ENCODE data around the gene RABGGTB. TPM values are rescaled to one million over a fixed set of nuclear protein-coding genes. Genes with fewer than 3 reads are reported as not detected.
"Not testable (repeated sequence)": the region's sequence is repeated elsewhere in the genome, so short reads cannot be mapped to it uniquely, and the experiment has no call there.

RABGGTB gene
- total RNA-seq, 1 experiment from 2014 or later: 139 TPM

GRCh38 chr1:75811211-75811981 lies 25.3 kb downstream of the RABGGTB start (continued):
- TF ChIP-seq STAT6 (CRISPR knock-in tag; conservative IDR thresholded peaks at IDR 0.05; ENCODE audit: low read depth): no peak
- TF ChIP-seq, protein P1, sequence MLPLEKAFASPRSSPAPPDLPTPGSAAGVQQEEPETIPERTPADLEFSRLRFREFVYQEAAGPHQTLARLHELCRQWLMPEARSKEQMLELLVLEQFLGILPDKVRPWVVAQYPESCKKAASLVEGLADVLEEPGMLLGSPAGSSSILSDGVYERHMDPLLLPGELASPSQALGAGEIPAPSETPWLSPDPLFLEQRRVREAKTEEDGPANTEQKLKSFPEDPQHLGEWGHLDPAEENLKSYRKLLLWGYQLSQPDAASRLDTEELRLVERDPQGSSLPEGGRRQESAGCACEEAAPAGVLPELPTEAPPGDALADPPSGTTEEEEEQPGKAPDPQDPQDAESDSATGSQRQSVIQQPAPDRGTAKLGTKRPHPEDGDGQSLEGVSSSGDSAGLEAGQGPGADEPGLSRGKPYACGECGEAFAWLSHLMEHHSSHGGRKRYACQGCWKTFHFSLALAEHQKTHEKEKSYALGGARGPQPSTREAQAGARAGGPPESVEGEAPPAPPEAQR (CRISPR knock-in tag; IDR thresholded peaks at IDR 0.05): no peak
- TF ChIP-seq CBFB (CRISPR knock-in tag; IDR thresholded peaks at IDR 0.05; ENCODE audit: low read depth): no peak

GRCh38 chr1:75812065-75812464 lies 26.0 kb downstream of the RABGGTB start:
- Mint-ChIP-seq H3K4me3 (no peak overlapping the region), H3K9me3 (no peaks in the 10 kb centered on the region), H3K27ac (no peak overlapping the region), H3K36me3 (no peaks in the 10 kb centered on the region), H3K4me1 (no peaks in the 10 kb centered on the region), H3K27me3 (ENCODE audit: low read depth) (no peaks in the 10 kb centered on the region)
- ATAC-seq: no peak
- DNase-seq (ENCODE audit: low spot score): no peak
- POLR2A ChIA-PET: no interaction called here
- TF ChIP-seq GABPB1 (CRISPR knock-in tag; IDR thresholded peaks at IDR 0.05) (no peak), TEAD1 (CRISPR knock-in tag; IDR thresholded peaks at IDR 0.05) (no peak), CBFB (CRISPR knock-in tag; IDR thresholded peaks at IDR 0.05; ENCODE audit: low read depth) (no peak), ATF3 (CRISPR knock-in tag; conservative IDR thresholded peaks at IDR 0.05) (no peak), PREB (CRISPR knock-in tag; IDR thresholded peaks at IDR 0.05; ENCODE audit: borderline replicate concordance) (no peak), JUN (CRISPR knock-in tag; IDR thresholded peaks at IDR 0.05) (no peak), ZNF423 (CRISPR knock-in tag; IDR thresholded peaks at IDR 0.05) (no peak), ZBTB21 (CRISPR knock-in tag; IDR thresholded peaks at IDR 0.05; ENCODE audit: borderline replicate concordance) (no peak)
- TF ChIP-seq, protein P2, sequence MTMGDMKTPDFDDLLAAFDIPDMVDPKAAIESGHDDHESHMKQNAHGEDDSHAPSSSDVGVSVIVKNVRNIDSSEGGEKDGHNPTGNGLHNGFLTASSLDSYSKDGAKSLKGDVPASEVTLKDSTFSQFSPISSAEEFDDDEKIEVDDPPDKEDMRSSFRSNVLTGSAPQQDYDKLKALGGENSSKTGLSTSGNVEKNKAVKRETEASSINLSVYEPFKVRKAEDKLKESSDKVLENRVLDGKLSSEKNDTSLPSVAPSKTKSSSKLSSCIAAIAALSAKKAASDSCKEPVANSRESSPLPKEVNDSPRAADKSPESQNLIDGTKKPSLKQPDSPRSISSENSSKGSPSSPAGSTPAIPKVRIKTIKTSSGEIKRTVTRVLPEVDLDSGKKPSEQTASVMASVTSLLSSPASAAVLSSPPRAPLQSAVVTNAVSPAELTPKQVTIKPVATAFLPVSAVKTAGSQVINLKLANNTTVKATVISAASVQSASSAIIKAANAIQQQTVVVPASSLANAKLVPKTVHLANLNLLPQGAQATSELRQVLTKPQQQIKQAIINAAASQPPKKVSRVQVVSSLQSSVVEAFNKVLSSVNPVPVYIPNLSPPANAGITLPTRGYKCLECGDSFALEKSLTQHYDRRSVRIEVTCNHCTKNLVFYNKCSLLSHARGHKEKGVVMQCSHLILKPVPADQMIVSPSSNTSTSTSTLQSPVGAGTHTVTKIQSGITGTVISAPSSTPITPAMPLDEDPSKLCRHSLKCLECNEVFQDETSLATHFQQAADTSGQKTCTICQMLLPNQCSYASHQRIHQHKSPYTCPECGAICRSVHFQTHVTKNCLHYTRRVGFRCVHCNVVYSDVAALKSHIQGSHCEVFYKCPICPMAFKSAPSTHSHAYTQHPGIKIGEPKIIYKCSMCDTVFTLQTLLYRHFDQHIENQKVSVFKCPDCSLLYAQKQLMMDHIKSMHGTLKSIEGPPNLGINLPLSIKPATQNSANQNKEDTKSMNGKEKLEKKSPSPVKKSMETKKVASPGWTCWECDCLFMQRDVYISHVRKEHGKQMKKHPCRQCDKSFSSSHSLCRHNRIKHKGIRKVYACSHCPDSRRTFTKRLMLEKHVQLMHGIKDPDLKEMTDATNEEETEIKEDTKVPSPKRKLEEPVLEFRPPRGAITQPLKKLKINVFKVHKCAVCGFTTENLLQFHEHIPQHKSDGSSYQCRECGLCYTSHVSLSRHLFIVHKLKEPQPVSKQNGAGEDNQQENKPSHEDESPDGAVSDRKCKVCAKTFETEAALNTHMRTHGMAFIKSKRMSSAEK (CRISPR knock-in tag; IDR thresholded peaks at IDR 0.05; ENCODE audit: borderline replicate concordance): no peak
- TF ChIP-seq, protein P3, sequence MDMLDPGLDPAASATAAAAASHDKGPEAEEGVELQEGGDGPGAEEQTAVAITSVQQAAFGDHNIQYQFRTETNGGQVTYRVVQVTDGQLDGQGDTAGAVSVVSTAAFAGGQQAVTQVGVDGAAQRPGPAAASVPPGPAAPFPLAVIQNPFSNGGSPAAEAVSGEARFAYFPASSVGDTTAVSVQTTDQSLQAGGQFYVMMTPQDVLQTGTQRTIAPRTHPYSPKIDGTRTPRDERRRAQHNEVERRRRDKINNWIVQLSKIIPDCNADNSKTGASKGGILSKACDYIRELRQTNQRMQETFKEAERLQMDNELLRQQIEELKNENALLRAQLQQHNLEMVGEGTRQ (CRISPR knock-in tag; IDR thresholded peaks at IDR 0.05): no peak
- TF ChIP-seq, protein P4, sequence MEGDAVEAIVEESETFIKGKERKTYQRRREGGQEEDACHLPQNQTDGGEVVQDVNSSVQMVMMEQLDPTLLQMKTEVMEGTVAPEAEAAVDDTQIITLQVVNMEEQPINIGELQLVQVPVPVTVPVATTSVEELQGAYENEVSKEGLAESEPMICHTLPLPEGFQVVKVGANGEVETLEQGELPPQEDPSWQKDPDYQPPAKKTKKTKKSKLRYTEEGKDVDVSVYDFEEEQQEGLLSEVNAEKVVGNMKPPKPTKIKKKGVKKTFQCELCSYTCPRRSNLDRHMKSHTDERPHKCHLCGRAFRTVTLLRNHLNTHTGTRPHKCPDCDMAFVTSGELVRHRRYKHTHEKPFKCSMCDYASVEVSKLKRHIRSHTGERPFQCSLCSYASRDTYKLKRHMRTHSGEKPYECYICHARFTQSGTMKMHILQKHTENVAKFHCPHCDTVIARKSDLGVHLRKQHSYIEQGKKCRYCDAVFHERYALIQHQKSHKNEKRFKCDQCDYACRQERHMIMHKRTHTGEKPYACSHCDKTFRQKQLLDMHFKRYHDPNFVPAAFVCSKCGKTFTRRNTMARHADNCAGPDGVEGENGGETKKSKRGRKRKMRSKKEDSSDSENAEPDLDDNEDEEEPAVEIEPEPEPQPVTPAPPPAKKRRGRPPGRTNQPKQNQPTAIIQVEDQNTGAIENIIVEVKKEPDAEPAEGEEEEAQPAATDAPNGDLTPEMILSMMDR (IDR thresholded peaks at IDR 0.05): no peak
- CTCF ChIA-PET: no interaction called here

DNA sequence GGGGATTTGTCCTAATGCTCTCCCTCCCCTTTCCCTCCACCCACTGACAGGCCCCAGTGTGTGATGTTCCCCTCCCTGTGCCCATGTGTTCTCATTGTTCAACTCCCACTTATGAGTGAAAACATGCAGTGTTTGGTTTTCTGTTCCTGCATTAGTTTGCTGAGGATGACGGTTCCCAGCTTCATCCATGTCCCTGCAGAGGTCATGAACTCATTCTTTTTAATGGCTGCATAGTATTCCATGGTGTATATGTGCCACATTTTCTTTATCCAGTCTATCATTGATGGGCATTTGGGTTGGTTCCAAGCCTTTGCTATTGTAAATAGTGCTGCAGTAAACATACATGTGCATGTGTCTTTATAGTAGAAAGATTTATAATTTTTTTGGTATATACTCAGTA lies 37.5 kb downstream of the RABGGTB start:
- H3K4me1 Mint-ChIP-seq; POLR2A ChIA-PET; H3K4me3 Mint-ChIP-seq; H3K27ac Mint-ChIP-seq; H3K27me3 Mint-ChIP-seq (ENCODE audit: low read depth); CTCF ChIA-PET; ATAC-seq; DNase-seq (ENCODE audit: low spot score): not testable (repeated sequence)
- Mint-ChIP-seq H3K36me3 (peaks cover 14% of the 10 kb centered on the region), H3K9me3 (peaks cover 25% of the 10 kb centered on the region)

All from WTC11 (cell line).